Measurements from ENCODE around the gene SLMAP.
A peak's percentile ranks its signal among the peaks of the same experiment; 100 is the strongest.
"Not testable (repeated sequence)": the region's sequence is repeated elsewhere in the genome, so short reads cannot be mapped to it uniquely, and the experiment has no call there.

SLMAP gene

DNA sequence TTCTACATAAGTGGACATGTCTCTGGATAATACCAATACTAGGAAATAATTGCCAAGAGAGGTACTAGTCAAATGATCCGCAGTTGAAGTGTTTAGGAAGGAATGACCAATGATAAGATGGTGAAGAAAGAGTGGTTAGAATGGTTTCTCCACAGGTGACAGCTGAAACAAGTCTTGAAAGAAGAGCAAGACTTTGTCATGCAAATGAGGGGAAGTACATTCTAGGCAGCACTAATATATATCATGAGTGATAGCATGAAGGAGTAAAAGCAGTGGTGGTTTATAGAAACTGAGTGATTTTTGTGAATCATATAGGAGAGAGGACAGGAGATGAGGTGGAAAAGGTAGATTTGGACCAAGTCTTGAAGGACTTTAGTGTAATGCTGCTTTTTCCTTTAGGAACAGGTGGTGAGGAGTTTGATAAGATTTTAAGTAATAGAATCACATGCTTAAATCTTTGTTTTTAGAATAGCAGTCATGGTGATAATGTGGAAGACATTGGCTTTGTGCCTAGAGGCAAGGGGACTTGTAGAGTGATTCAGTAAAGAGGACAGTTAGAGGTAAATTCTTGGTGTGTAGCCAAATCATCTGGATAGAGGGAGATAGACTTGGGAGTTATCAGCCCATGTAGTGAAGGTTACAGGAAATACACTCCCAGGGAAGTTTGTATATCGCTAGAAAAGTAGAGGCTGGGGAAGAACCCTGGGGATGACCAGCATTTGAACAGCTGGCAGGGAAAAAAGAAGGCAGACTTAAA lies 31.9 kb downstream of the SLMAP start:
- H3K4me3 ChIP-seq (ENCODE audit: low read depth, low read length): no peak overlapping the region
- no peak for DNase-seq (ENCODE audit: low read depth)

DNA sequence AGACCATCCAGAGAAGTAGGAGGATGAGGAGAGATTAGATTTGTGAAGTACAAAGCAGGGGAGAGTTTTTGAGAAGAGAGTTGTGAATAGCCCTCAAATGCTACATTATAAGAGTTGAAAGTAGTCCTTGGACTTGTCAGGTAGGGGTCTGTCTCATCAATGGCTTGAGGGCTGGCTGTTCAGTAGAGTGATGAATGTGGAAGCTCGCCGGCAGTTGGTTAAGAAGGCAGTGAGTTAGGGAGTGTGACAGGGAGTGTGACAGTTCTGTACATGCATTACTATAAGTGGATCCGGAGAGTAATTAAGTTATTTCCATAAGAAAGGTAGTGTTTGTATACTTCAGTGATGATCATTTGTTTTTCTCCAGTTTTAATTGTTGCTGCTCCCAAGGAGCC lies 32.5 kb downstream of the SLMAP start:
- no peak overlapping the region for H3K4me3 ChIP-seq (ENCODE audit: low read depth, low read length)
- no peak for DNase-seq (ENCODE audit: low read depth)

DNA sequence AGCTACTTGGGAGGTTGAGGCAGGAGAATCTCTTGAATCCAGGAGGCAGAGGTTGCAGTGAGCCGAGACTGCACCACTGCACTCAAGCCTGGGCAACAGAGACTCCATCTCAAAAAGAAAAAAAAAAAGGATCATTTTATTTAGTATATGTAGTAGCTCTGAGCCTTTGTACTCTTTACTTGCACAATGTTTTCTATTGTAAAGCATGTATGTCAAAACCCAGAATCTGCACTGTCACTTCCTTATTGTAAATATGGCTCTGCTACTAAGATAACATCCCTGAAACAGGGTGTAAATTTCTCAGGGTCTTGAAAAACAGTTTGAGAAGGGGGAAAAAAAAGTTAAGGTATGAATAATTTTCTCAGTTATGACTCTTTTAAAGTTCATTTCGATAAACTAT lies 35.1 kb downstream of the SLMAP start:
- DNase-seq (ENCODE audit: low read depth): no peak
- H3K4me3 ChIP-seq (ENCODE audit: low read depth, low read length): no peak overlapping the region

DNA sequence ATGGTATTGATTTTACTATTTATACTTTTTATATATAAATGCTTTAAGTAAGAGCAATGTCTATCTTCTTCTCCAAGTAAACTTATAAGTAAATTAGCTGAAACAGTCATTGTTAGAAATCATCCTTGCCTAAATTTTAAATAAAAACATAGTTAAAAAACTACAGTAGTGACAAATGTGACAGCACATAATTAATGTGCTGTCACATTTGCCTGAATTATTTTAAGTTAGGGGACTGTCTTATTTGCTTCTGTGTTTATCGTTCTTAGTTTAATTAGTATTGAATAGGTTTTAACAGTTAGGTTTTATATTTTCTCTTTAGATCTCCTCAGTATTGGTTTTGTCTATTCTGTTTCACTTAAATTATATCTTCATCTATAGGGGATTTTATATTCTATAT lies 36.1 kb downstream of the SLMAP start:
- no peak overlapping the region for H3K4me3 ChIP-seq (ENCODE audit: low read depth, low read length)
- no peak for DNase-seq (ENCODE audit: low read depth)

DNA sequence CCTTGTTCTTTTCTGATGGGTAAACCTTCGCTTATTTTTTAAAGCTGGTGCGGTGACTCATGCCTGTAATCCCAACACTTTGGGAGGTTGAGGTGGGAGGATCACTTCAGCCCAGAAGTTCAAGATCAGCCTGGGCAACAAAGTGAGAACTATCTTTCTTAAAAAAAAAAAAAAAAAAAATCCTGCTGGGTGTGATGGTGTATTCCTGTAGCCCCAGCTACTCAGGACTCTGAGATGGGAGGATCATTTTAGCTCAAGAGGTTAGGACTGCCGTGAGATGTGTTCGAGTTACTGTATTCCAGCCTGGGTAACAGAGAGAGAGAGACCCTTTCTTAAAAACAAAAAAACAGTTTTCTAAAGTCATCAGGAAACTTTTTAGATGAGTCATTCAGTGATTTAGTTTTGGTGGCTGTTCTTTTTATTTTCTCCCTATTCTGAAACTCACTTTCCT lies 37.7 kb downstream of the SLMAP start:
- DNase-seq (ENCODE audit: low read depth): no peak
- H3K4me3 ChIP-seq (ENCODE audit: low read depth, low read length): no peak overlapping the region

DNA sequence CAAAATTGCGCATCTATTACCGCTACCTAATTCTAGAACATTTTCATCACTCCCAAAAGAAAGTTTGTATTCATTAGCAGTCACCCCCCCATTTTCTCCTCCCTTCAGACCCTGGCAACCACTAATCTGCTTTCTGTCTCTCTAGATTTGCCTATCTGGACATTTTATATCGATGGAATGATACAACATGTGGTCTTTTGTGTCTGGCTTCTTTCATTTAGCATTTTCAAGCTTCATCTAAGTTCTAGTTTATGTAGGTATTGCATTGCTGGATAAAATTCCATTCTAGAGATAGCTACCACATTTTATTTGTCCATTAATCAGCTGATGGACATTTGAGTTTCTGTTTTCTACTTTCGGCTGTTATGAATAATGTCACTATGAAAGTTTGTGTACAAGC lies 38.4 kb downstream of the SLMAP start:
- H3K4me3 ChIP-seq (ENCODE audit: low read depth, low read length): no peak overlapping the region
- DNase-seq (ENCODE audit: low read depth): no peak

DNA sequence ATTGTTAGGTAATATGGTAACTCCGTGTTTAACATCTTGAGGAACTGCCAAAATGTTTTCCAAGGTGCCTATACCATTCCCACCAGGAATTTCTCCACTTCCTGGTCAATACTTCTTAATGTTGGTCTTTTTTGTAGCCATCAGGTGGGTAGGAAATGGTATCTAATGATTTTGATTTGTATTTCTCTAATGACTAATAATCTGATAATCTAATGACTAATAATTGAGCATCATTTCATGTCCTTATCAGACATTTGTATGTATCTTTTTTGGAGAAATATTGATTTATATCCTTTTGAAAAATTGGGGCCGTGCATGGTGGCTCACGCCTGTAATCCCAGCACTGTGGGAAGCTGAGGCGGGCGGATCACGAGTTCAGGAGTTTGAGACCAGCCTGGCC lies 38.8 kb downstream of the SLMAP start:
- no peak for DNase-seq (ENCODE audit: low read depth)
- no peak overlapping the region for H3K4me3 ChIP-seq (ENCODE audit: low read depth, low read length)

DNA sequence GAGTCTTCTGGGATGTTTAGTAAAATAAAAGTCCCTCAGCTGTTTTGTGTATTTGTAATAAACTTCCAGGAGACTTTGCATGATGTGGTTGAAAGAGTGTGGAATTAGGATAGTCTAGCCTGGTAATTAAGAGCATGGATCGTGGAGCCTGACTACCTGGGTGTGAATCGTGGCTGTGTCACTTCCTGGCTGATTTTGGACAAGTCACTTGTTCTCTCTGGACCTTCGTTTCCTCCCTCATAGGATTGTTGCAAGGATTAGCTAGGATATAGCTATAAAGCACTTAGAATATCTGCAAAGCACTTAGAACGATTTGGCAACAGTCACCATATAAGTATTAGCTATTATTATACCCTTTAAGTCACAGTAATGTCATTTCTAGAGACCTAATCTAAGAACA lies 40.2 kb downstream of the SLMAP start:
- H3K4me3 ChIP-seq (ENCODE audit: low read depth, low read length): no peak overlapping the region
- DNase-seq (ENCODE audit: low read depth): no peak

DNA sequence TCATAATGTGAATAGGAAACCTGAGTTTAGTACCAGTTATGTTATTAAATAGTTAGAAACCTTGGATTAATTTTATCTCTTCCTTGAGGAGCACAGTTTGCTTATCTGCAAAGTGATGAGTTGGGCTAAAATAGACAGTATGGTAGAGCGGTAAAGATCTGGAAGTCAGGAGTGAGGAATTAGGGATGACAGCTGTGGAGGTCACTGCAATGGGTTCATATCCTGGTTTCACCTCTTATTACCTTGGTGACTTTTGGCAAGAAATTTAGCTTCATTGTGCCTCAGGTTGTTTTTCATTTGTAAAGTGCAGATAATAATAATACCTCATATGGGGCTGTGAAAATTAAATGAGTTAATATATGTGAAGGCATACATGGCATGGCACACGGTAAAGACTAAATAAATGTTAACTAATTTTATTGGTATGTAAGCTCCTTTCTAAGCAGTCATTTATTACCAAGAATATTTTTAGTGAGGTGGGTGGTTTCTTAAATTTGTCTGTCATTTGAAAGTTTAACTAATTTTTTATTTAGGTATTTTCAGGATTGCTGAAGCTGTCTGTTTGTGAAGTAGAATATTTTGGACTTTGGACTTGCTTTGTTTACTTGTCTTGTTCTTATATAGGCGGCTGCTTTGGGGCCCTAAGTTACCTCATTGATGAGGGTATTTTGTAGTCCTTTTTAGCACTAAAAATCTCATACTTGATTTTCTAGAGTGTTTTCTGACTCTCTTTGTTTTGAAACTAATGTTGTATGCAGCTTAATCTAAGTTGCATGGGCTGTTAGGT lies 41.8 kb downstream of the SLMAP start:
- no peak overlapping the region for H3K4me3 ChIP-seq (ENCODE audit: low read depth, low read length)
- no peak for DNase-seq (ENCODE audit: low read depth)

DNA sequence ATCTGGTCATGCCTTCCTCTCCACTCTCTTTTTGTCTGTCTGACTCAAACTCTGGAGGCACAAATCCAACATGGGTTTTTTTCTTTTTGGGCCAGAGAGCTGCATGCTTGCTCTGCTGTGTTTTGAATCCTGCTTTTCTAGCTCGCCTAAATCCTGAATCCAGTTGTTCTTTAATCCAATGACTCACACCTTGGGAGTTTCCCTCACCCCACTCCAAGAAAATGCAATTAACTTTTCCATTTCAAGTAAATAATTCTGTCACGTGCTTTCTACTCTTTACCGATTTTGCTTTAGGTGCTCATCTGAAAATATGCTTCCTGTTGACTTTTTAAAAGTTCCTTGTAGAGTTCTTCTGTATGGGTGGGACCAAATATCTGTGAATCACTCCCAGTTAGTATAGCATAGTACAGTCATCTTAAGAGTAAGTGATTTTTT lies 47.6 kb downstream of the SLMAP start:
- DNase-seq (ENCODE audit: low read depth): peak; percentile 70
- no peak overlapping the region for H3K4me3 ChIP-seq (ENCODE audit: low read depth, low read length)

DNA sequence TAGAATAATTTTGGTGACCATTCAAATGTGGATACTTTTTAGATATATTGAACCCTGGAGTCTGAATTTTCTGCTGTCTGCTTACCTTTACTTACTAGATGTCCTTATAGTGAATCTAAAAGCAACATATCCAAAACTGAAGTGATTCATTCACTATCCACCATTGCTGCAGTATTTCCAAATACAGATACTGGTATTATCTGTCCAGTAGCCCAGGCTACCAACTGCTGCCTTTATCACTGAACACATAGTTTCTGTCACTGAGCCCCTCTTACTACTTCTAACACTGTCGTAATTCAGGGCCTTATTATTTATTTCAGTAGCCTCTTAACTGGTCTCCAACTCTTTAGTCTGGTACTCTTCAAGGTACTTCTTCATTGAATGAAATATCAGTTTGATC lies 49.2 kb downstream of the SLMAP start:
- no peak overlapping the region for H3K4me3 ChIP-seq (ENCODE audit: low read depth, low read length)
- no peak for DNase-seq (ENCODE audit: low read depth)

DNA sequence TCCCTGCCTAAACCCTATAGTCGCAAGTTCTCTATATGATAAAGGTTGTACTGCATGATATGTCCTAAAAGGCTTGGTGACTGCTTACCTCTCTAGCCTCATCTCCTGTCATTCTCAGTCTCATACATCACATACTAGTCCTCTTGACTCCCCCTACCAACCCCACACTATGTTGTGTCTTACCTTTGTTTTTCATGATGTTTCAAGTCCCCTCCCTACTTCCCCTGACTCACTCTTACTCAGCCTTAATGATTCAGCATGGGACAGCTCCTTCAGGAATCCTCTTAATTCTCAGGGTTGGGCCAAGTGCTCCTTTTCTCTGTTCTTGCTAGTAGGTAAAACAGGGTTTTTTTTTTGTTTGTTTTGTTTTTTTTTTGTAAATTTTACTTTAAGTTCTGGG lies 49.6 kb downstream of the SLMAP start:
- H3K4me3 ChIP-seq (ENCODE audit: low read depth, low read length): no peak overlapping the region
- DNase-seq (ENCODE audit: low read depth): peak; percentile 32

DNA sequence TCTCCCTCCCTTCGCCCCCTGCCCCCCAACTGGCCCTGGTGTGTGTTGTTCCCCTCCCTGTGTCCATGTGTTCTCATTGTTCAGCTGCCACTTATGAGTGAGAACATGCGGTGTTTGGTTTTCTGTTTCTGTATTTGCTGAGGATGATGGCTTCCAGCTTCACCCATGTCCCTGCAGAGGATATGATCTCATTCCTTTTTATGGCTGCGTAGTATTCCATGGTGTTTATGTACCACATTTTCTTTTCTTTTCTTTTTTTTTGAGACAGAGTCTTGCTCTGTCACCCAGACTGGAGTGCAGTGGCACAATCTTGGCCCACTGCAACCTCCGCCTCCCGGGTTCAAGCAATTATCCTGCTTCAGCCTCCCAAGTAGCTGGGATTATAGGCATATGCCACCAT lies 50.1 kb downstream of the SLMAP start:
- DNase-seq (ENCODE audit: low read depth); H3K4me3 ChIP-seq (ENCODE audit: low read depth, low read length): not testable (repeated sequence)

DNA sequence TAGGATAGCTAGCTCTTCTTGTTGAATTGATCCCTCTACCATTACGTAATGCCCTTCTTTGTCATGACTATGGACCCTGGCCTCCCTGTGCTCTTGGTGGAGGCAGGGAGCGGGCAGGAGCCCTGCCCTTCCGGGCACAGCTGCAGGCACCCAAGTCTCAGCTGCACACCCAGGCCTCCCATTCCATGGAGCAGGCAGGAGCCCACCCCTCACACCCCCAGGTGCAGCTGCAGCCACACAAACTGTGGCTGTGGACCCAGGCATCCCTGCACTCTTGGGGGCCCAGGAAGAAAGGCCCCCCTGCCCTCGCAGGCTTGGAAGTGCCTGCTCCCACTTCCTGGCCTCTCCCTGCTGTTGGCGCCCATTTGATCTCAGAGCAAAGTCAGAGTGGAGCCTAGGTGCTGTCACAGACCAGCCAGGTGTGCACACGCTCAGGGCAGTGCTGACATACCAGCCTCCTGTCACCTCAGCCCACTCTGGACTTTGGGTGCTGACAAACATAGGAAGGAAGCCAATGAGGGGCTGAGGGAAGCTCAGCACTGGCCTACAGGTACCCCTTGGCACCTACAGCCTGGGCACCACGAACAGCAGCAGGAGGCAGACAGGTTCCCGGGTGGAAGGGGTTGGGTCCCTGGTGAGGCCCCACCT lies 53.0 kb downstream of the SLMAP start:
- no peak overlapping the region for H3K4me3 ChIP-seq (ENCODE audit: low read depth, low read length)
- no peak for DNase-seq (ENCODE audit: low read depth)

DNA sequence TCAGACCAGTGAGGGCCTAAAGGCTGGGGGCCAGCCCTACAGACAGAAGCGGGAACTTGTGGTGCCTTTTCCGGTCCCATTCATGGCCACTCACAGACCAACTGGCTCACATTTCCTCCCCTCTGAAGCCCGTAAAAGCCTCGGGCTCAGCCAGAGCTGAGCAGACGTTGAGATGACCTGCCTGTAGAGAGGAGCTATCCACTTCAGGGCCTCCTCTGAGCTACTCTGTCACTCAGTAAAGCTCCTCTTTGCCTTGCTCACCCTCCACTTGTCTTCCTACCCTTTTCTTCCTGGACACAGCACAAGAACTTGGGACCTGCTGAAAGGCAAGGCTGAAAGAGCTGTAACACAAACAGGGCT lies 53.5 kb downstream of the SLMAP start:
- H3K4me3 ChIP-seq (ENCODE audit: low read depth, low read length): no peak overlapping the region
- no peak for DNase-seq (ENCODE audit: low read depth)

DNA sequence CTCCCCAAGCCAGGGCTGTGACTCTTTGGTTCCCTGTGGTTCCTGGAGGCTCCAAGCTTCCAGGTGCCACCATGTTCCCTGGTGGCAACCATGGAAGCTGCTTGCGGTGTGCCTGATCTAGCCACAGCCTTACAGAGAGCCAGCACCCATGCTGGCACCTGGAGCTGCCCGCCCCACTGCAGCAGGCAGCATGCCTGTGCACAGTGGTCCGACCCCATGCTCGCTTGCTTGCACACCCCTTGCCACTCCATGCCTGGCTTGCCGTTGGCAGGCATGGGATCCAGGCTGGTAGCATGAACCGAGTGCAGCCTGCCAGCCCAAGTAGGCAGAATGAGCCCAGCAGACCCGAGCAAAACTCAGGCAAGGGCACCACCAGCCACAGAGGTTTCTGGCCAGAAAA lies 53.9 kb downstream of the SLMAP start:
- no peak for DNase-seq (ENCODE audit: low read depth)

DNA sequence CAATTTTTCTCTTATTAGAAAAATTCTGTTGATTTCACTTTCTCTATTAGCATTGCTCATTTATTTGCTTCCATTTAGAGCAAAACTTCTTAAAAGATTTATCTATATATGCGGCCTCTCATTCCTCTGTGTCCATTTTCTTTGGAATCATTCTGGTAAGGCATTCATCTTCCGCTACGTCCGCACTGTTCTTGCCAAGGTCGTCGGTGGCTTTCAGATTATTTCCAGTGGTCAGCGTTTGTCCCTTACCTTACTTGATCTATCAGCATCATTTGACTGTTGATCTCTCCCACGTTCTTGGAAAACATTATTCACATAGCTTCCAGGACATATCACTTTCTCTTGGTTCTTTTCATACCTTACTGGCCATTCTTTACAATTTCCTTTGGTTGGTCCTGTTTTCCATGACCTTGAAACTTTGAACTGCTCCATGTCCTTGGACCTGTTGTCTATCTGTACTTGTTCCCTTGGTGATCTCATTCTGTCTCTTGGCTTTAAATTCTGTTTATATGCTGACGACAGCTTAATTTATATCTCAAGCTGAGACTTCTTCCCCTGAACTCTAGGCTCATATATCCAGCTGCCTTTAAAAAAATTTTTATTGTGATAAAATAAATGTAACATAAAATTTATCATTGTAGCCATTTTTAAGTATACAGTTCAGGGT lies 54.5 kb downstream of the SLMAP start:
- DNase-seq (ENCODE audit: low read depth): no peak
- H3K4me3 ChIP-seq (ENCODE audit: low read depth, low read length): no peak overlapping the region

More for the DNA sequence above, 53.9 kb downstream of the SLMAP start:
- no peak overlapping the region for H3K4me3 ChIP-seq (ENCODE audit: low read depth, low read length)

DNA sequence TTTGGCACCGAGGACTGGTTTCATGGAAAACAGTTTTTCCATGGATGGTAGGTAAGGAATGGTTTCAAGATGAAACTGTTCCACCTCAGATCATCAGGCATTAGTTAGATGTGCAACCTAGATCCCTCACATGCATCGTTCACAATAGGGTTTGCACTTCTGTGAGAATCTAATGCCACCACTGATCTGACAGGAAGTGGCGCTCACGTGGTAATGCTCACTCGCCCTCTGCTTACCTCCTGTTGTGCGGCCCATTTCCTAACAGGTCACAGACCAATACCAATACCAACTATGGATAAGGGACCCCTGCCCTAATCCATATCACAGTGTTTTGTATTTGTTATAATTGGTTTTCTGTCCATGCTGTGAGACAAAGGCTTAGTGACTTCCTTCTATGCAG lies 58.9 kb downstream of the SLMAP start:
- DNase-seq (ENCODE audit: low read depth): no peak
- no peak overlapping the region for H3K4me3 ChIP-seq (ENCODE audit: low read depth, low read length)

DNA sequence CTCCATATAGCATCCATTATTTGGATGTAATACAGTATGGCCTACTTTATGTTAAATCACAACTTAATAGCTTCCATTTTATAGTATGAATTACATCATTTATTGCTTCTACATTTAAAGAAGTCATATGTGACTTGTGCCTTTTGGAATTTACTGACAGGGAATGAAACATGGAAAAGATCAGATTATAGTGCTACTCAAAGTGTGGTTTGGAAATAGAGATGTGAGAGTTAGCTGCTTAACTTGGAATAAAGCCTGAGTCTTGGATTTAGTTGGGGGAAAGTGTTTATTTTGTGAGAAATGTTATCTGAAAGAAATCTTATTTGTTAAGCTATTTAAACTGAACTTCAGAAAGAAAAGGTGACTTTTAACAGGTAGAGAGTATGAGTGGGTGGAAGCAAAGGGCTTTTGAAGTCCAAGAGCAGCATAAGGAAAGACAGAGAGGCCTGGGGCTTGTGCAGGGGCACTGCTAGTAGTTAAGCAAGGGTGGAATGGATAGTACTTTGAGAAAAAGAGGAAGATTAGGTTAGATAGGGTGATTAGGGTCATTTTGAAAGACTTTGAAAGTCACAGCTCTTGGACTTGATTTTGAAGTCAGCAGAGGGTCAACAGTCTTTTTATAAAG lies 60.5 kb downstream of the SLMAP start:
- no peak overlapping the region for H3K4me3 ChIP-seq (ENCODE audit: low read depth, low read length)

DNA sequence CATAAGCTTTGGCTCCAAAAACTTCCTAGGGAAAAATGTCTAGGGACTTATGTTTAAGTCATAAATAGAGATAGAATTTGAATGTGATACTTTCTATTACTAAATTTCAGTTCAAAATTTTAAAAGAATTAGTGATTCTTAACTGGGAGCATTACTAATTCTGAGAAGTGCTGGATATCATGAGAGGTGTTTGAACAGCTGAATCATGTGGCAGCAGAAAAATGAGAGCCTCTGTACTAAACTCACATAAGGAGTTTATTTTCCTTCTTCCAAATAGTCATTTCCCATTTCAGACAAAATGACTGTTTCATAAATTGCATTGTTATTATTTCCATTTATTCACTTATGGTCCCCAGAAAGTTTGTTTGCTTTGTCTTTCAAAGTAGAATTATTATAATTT lies 62.7 kb downstream of the SLMAP start:
- DNase-seq (ENCODE audit: low read depth): no peak
- H3K4me3 ChIP-seq (ENCODE audit: low read depth, low read length): no peak overlapping the region

More for the DNA sequence above, 60.5 kb downstream of the SLMAP start:
- no peak for DNase-seq (ENCODE audit: low read depth)
